Neural cell (in vitro differentiated cells): ENCODE measurements around the gene ITGB6. TPM values are rescaled to one million over a fixed set of nuclear protein-coding genes. Genes with fewer than 3 reads are reported as not detected.

Experiments used
- H2AFZ ChIP-seq: fragments of 200-600, 300-800 bp; sonication (generic), shearing (Covaris generic); 2 replicates; pipeline ENCODE4 v1.6.0; 2014; ENCODE audit warnings: low read depth, mild to moderate bottlenecking, antibody characterized with exemption, low read length, moderate library complexity
- H3F3A ChIP-seq: fragments of 200-600 bp; shearing (Covaris generic); 2 replicates; pipeline ENCODE4 v1.6.1; 2016; ENCODE audit warnings: mild to moderate bottlenecking, moderate library complexity, mixed read lengths, antibody characterized with exemption, low read length; ENCODE audit not compliant: insufficient read depth, poor library complexity, severe bottlenecking
- H3K27ac ChIP-seq: fragments of 200-600, 300-800 bp; sonication (generic), shearing (Covaris generic); 2 replicates; pipeline ENCODE4 v1.5.1; 2014; ENCODE audit warnings: mild to moderate bottlenecking, low read length, moderate library complexity
- H3K27me3 ChIP-seq: fragments of 300-800, 200-600 bp; sonication (generic), shearing (Covaris generic); 2 replicates; pipeline ENCODE4 v1.6.0; 2014; ENCODE audit warnings: mild to moderate bottlenecking, low read depth, low read length, moderate library complexity; ENCODE audit not compliant: insufficient read depth
- H3K36me3 ChIP-seq: fragments of 300-800, 200-600 bp; sonication (generic), shearing (Covaris generic); 2 replicates; pipeline ENCODE4 v1.5.1; 2014; ENCODE audit warnings: mild to moderate bottlenecking, antibody characterized with exemption, low read length, moderate library complexity; ENCODE audit not compliant: insufficient read depth
- H3K4me2 ChIP-seq: fragments of 300-800, 200-600 bp; sonication (generic), shearing (Covaris generic); 2 replicates; pipeline ENCODE4 v1.6.0; 2014; ENCODE audit warnings: mild to moderate bottlenecking, low read length
- H3K4me3 ChIP-seq: fragments of 300-800, 200-600 bp; sonication (generic), shearing (Covaris generic); 2 replicates; pipeline ENCODE4 v1.5.1; 2014; ENCODE audit warnings: mild to moderate bottlenecking, low read length, moderate library complexity
- H3K79me2 ChIP-seq: fragments of 200-600 bp; shearing (Covaris generic); replicated peaks from 2 replicates; pipeline ENCODE4 v1.6.0; 2014; ENCODE audit warnings: mild to moderate bottlenecking, low read length, moderate library complexity; ENCODE audit not compliant: insufficient read depth
- H3K9ac ChIP-seq: fragments of 300-800, 200-600 bp; sonication (generic), shearing (Covaris generic); 2 replicates; pipeline ENCODE4 v1.6.1; 2016; ENCODE audit warnings: mild to moderate bottlenecking, low read length, mixed read lengths
- H3K9me2 ChIP-seq: fragments of 200-600 bp; shearing (Covaris generic); 2 replicates; pipeline ENCODE4 v1.6.1; 2016; ENCODE audit warnings: mild to moderate bottlenecking, low read length, mixed read lengths; ENCODE audit not compliant: insufficient read depth
- H3K9me3 ChIP-seq: fragments of 200-600, 300-800 bp; sonication (generic), shearing (Covaris generic); 2 replicates; pipeline ENCODE4 v1.6.1; 2016; ENCODE audit warnings: mild to moderate bottlenecking, mixed run types, low read length, moderate library complexity, mixed read lengths
- H4K20me1 ChIP-seq: fragments of 200-600 bp; shearing (Covaris generic); 2 replicates; pipeline ENCODE4 v1.6.1; 2016; ENCODE audit warnings: mild to moderate bottlenecking, mixed run types; ENCODE audit not compliant: insufficient read depth
- EP300 ChIP-seq: fragments of 450-650 bp; conservative IDR thresholded peaks from 2 replicates; pipeline ENCODE4 v1.6.1; 2014; ENCODE audit warnings: antibody characterized with exemption, mild to moderate bottlenecking, moderate library complexity; ENCODE audit not compliant: poor library complexity, severe bottlenecking
- EZH2 ChIP-seq: fragments of 200-600, 300-800 bp; shearing (Covaris generic), sonication (generic); IDR thresholded peaks from 2 replicates; pipeline ENCODE4 v1.6.1; 2014; ENCODE audit warnings: antibody characterized with exemption, low read length, borderline replicate concordance, mild to moderate bottlenecking; ENCODE audit not compliant: insufficient read depth, poor library complexity, severe bottlenecking
- MXI1 ChIP-seq: fragments of 450-650 bp; conservative IDR thresholded peaks from 2 replicates; pipeline ENCODE4 v1.6.1; 2014; ENCODE audit warnings: antibody characterized with exemption, mild to moderate bottlenecking; ENCODE audit not compliant: poor library complexity, severe bottlenecking
- POLR2AphosphoS5 ChIP-seq: IDR thresholded peaks from 2 replicates; pipeline ENCODE4 v1.6.1; 2012
- RAD21 ChIP-seq: fragments of 450-650 bp; conservative IDR thresholded peaks from 2 replicates; pipeline ENCODE4 v1.6.1; 2014; ENCODE audit warnings: antibody characterized with exemption, mild to moderate bottlenecking, moderate library complexity
- SMC3 ChIP-seq: fragments of 450-650 bp; conservative IDR thresholded peaks from 2 replicates; pipeline ENCODE4 v1.6.1; 2014; ENCODE audit warnings: antibody characterized with exemption, mild to moderate bottlenecking, moderate library complexity; ENCODE audit not compliant: poor library complexity
- TAF1 ChIP-seq: IDR thresholded peaks from 2 replicates; pipeline ENCODE4 v1.6.1; 2012; ENCODE audit warnings: low read depth
- polyA plus RNA-seq: library from polyadenylated mRNA; depleted of rRNA; stranded (reverse); fragments of >200 nt; gene quantifications from 2 replicates; pipeline ENCODE4 v1.2.3, GENCODE V29; 2014
- TF ChIP-seq, protein P1 (sequence below): IDR thresholded peaks from 2 replicates; pipeline ENCODE4 v1.6.1; 2012; ENCODE audit warnings: borderline replicate concordance
- TF ChIP-seq, protein P2 (sequence below): fragments of 450-650 bp; IDR thresholded peaks from 2 replicates; pipeline ENCODE4 v1.5.1; 2014; ENCODE audit warnings: antibody characterized with exemption, mild to moderate bottlenecking, moderate library complexity; ENCODE audit not compliant: poor library complexity, severe bottlenecking

ITGB6 gene
- polyA plus RNA-seq, 1 donor from 2014 or later = 8.3 TPM

- no peak for TF ChIP-seq SMC3
These were observed 136.0 kb downstream of the ITGB6 start (continued) for GRCh38 chr2:160063879-160064612.

GRCh38 chr2:160063271-160063670 is 136.8 kb downstream of the ITGB6 start:
- H3K9ac ChIP-seq = no peak overlapping the region
- H2AFZ ChIP-seq = no peak overlapping the region
- no peak overlapping the region for H3K27ac ChIP-seq

DNA sequence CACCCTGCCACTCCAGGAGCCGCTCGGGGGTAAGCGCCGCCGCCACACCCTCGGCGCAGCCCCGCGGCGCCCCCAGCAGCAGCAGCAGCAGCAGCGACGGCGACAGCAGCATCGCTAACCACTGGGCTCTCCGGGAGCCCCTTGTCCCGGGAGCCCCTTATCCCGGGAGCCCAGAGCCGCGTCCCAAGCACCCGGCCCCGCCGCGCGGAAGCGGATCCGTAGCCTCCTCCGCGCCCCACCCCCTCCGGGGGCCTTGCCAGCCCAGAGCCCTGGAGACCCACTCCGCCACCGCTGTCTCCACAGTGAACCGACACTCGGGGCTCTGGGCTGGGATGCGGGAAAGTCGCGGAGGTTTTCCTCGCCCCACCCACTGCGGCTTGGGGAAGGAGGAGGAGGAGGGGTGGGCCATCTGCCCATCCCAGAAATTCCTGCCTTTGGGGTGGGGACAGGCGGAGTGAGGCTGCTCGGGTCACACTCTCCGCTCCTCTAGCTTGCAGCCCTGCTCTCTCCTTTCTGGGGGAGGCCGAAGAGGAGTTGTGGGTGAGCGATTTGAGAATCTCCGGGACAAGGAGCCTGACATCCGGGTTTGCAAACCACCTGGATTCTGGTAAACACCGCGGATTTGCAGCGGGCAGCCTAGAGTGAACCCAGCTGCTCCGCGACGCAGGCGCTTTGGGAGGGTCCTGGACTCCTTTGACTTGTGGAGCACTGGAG is 137.6 kb downstream of the ITGB6 start, which contains the start of gene PLA2R1:
TSS of gene PLA2R1 (minus strand) at position 324 of the 714 bp plus-strand sequence. CDS start at position 112, 212 bp downstream.
- Histone ChIP-seq H3K9me3 (peaks cover 3% of the 10 kb centered on the region), H3K79me2 (no peaks in the 10 kb centered on the region), H3K4me2 (no peak within 1 kb of the TSS), H3K27ac (no peak within 1 kb of the TSS), H3K27me3 (peaks cover 37% of the 10 kb centered on the region), H3F3A (no peaks in the 10 kb centered on the region), H3K36me3 (no peaks in the 10 kb centered on the region), H3K9ac (peak within 1 kb of the TSS; percentile 36), H2AFZ (peak within 1 kb of the TSS; percentile 12), H3K9me2 (no peaks in the 10 kb centered on the region), H4K20me1 (no peaks in the 10 kb centered on the region), H3K4me3 (peak within 1 kb of the TSS; percentile 63)
- TF ChIP-seq MXI1 (no peak), POLR2AphosphoS5 (no peak), EZH2 (no peak)
- TF ChIP-seq, protein P1, sequence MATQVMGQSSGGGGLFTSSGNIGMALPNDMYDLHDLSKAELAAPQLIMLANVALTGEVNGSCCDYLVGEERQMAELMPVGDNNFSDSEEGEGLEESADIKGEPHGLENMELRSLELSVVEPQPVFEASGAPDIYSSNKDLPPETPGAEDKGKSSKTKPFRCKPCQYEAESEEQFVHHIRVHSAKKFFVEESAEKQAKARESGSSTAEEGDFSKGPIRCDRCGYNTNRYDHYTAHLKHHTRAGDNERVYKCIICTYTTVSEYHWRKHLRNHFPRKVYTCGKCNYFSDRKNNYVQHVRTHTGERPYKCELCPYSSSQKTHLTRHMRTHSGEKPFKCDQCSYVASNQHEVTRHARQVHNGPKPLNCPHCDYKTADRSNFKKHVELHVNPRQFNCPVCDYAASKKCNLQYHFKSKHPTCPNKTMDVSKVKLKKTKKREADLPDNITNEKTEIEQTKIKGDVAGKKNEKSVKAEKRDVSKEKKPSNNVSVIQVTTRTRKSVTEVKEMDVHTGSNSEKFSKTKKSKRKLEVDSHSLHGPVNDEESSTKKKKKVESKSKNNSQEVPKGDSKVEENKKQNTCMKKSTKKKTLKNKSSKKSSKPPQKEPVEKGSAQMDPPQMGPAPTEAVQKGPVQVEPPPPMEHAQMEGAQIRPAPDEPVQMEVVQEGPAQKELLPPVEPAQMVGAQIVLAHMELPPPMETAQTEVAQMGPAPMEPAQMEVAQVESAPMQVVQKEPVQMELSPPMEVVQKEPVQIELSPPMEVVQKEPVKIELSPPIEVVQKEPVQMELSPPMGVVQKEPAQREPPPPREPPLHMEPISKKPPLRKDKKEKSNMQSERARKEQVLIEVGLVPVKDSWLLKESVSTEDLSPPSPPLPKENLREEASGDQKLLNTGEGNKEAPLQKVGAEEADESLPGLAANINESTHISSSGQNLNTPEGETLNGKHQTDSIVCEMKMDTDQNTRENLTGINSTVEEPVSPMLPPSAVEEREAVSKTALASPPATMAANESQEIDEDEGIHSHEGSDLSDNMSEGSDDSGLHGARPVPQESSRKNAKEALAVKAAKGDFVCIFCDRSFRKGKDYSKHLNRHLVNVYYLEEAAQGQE = no peak

More at GRCh38 chr2:160063271-160063670, 136.8 kb downstream of the ITGB6 start:
- Histone ChIP-seq H3K4me3 (no peak overlapping the region), H3F3A (no peaks in the 10 kb centered on the region), H3K9me3 (peaks cover 3% of the 10 kb centered on the region), H3K79me2 (no peaks in the 10 kb centered on the region), H3K9me2 (no peaks in the 10 kb centered on the region), H4K20me1 (no peaks in the 10 kb centered on the region), H3K27me3 (peaks cover 37% of the 10 kb centered on the region), H3K36me3 (no peaks in the 10 kb centered on the region), H3K4me2 (no peak overlapping the region)
- TF ChIP-seq RAD21 (no peak), SMC3 (no peak), EZH2 (no peak), POLR2AphosphoS5 (no peak), TAF1 (no peak), MXI1 (no peak), EP300 (no peak)
- TF ChIP-seq, protein P2, sequence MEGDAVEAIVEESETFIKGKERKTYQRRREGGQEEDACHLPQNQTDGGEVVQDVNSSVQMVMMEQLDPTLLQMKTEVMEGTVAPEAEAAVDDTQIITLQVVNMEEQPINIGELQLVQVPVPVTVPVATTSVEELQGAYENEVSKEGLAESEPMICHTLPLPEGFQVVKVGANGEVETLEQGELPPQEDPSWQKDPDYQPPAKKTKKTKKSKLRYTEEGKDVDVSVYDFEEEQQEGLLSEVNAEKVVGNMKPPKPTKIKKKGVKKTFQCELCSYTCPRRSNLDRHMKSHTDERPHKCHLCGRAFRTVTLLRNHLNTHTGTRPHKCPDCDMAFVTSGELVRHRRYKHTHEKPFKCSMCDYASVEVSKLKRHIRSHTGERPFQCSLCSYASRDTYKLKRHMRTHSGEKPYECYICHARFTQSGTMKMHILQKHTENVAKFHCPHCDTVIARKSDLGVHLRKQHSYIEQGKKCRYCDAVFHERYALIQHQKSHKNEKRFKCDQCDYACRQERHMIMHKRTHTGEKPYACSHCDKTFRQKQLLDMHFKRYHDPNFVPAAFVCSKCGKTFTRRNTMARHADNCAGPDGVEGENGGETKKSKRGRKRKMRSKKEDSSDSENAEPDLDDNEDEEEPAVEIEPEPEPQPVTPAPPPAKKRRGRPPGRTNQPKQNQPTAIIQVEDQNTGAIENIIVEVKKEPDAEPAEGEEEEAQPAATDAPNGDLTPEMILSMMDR = no peak
- TF ChIP-seq, protein P1 = no peak
